ENCODE results near the gene PWWP2B. TPM values are rescaled to one million over a fixed set of nuclear protein-coding genes. Genes with fewer than 3 reads are reported as not detected.
A peak's percentile ranks its signal among the peaks of the same experiment; 100 is the strongest.

Gene PWWP2B
- total and polyA plus RNA-seq, 4 donors, result 2.0 to 8.7 (median 5.2) TPM

GRCh38 chr10:132360766-132361447, 36.1 kb upstream of the PWWP2B start:
- Histone ChIP-seq H3K4me1 (ENCODE audit: control insufficient read depth in 1 of 2, insufficient read depth in 2 of 2, low read length in 2 of 2) (no peaks in the 10 kb centered on the region), H3K27ac (ENCODE audit: low read depth in 1 of 2, low read length in 2 of 2) (no peak overlapping the region), H3K9me3 (ENCODE audit: control insufficient read depth, low read length) (no peaks in the 10 kb centered on the region), H3K27me3 (ENCODE audit: control insufficient read depth in 1 of 2, insufficient read depth in 2 of 2, low read length in 1 of 2) (no peaks in the 10 kb centered on the region), H3K4me3 (ENCODE audit: low read length in 2 of 2) (no peak overlapping the region), H3K36me3 (ENCODE audit: control insufficient read depth in 1 of 2, insufficient read depth in 2 of 2, low read length in 1 of 2) (no peaks in the 10 kb centered on the region)
- WGBS, 2 donors, result 72 to 81% methylated on average over 22 of the region's 22 CpGs
- intact Hi-C loops (cut with DNase I), result no loop called here
- DNase-seq (peak; percentile 56 to 79), ATAC-seq (ENCODE audit: low FRiP score) (no peak)

- DNase-seq (peak; percentile 38 to 69), ATAC-seq (ENCODE audit: low FRiP score) (no peak)
- Histone ChIP-seq H3K9me3 (ENCODE audit: control insufficient read depth, low read length) (no peaks in the 10 kb centered on the region), H3K36me3 (ENCODE audit: control insufficient read depth in 1 of 2, insufficient read depth in 2 of 2, low read length in 1 of 2) (peaks cover 0 to 2% of the 10 kb centered on the region in 2 donors), H3K4me1 (ENCODE audit: control insufficient read depth in 1 of 2, insufficient read depth in 2 of 2, low read length in 2 of 2) (no peaks in the 10 kb centered on the region), H3K4me3 (ENCODE audit: low read length in 2 of 2) (no peak overlapping the region), H3K27me3 (ENCODE audit: control insufficient read depth in 1 of 2, insufficient read depth in 2 of 2, low read length in 1 of 2) (no peaks in the 10 kb centered on the region), H3K27ac (ENCODE audit: low read depth in 1 of 2, low read length in 2 of 2) (no peak overlapping the region)
- WGBS, 2 donors, result 93 to 97% methylated on average over 15 of the region's 15 CpGs
- intact Hi-C loops (cut with DNase I), result no loop called here
Measured at GRCh38 chr10:132361581-132362101, 35.4 kb upstream of the PWWP2B start.

GRCh38 chr10:132362151-132362611, 34.8 kb upstream of the PWWP2B start:
- Histone ChIP-seq H3K27me3 (ENCODE audit: control insufficient read depth in 1 of 2, insufficient read depth in 2 of 2, low read length in 1 of 2) (no peaks in the 10 kb centered on the region), H3K4me3 (ENCODE audit: low read length in 2 of 2) (no peak overlapping the region), H3K9me3 (ENCODE audit: control insufficient read depth, low read length) (no peaks in the 10 kb centered on the region), H3K36me3 (ENCODE audit: control insufficient read depth in 1 of 2, insufficient read depth in 2 of 2, low read length in 1 of 2) (peaks cover 0 to 2% of the 10 kb centered on the region in 2 donors), H3K27ac (ENCODE audit: low read depth in 1 of 2, low read length in 2 of 2) (no peak overlapping the region), H3K4me1 (ENCODE audit: control insufficient read depth in 1 of 2, insufficient read depth in 2 of 2, low read length in 2 of 2) (no peaks in the 10 kb centered on the region)
- intact Hi-C loops (cut with DNase I), result no loop called here
- ATAC-seq (ENCODE audit: low FRiP score), result no peak
- WGBS, 2 donors, result 80 to 88% methylated on average over 10 to 12 of the region's 12 CpGs
- DNase-seq, result peak; percentile 35 to 69

DNA sequence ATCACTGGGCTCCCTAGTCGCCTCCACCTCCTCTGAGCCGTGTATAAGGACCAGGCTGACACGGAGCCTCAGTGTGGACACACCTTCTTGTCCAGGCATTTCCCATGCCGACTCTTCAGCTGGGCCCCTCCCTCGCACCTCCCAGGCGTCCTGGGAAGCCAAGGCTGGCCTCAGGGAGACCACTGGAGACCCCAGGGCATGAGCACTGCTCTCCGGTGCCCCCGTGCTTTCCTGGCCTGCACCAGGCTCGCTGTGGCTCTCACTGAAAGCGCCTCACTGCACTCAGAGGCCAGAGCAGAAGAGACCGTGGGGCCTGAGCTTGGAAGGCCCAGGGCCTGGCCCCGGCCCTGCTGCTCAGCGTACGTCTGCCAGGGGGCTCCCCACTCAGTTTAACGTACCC, 33.6 kb upstream of the PWWP2B start:
- peaks cover 0 to 2% of the 10 kb centered on the region in 2 donors for H3K36me3 ChIP-seq (ENCODE audit: control insufficient read depth in 1 of 2, insufficient read depth in 2 of 2, low read length in 1 of 2)
- 89 to 90% methylated on average over 15 of the region's 15 CpGs for WGBS, 2 donors
- DNase-seq (peak; percentile 24 to 62), ATAC-seq (ENCODE audit: low FRiP score) (peak; percentile 8)
- no peaks in the 10 kb centered on the region for H3K9me3 ChIP-seq (ENCODE audit: control insufficient read depth, low read length)
- no peaks in the 10 kb centered on the region for H3K27me3 ChIP-seq (ENCODE audit: control insufficient read depth in 1 of 2, insufficient read depth in 2 of 2, low read length in 1 of 2)
- no peak overlapping the region for H3K27ac ChIP-seq (ENCODE audit: low read depth in 1 of 2, low read length in 2 of 2)
- no peak overlapping the region for H3K4me3 ChIP-seq (ENCODE audit: low read length in 2 of 2)
- H3K4me1 ChIP-seq (ENCODE audit: control insufficient read depth in 1 of 2, insufficient read depth in 2 of 2, low read length in 2 of 2), result no peaks in the 10 kb centered on the region
- intact Hi-C loops (cut with DNase I), result no loop called here

DNA sequence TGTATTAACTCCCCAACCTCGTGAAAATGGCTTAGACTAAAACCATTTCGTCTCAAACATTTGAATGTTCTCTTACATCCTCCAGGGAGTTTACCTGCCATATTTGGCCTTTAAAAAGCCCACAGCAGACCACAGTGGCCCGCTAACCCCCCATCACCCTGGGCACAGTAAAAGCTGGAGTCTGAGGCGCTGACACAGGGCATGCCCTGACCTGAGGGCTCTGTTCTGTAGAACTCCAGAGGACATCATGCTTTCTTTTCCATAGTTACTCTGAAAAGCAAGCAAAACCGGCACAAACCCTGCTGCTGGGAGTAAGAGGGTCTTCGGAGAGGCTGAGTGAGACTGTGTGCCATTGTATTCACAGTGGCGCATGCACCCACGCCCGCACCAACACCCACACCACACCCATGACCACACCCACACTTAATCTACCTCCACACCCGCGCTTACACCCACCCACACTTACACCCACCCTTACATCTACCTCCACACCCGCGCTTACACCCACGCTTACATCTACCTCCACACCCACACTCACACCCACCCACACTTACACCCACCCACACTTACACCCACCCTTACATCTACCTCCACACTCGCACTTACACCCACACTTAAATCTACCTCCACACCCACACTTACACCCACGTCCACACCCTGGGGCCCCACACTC, 32.9 kb upstream of the PWWP2B start:
- 62 to 70% methylated on average over 15 to 16 of the region's 16 CpGs for WGBS, 2 donors
- DNase-seq, result peak in 1 of 2 donors; percentile 36
- Histone ChIP-seq H3K4me1 (ENCODE audit: control insufficient read depth in 1 of 2, insufficient read depth in 2 of 2, low read length in 2 of 2) (no peaks in the 10 kb centered on the region), H3K27me3 (ENCODE audit: control insufficient read depth in 1 of 2, insufficient read depth in 2 of 2, low read length in 1 of 2) (no peaks in the 10 kb centered on the region), H3K9me3 (ENCODE audit: control insufficient read depth, low read length) (no peaks in the 10 kb centered on the region), H3K4me3 (ENCODE audit: low read length in 2 of 2) (no peak overlapping the region), H3K36me3 (ENCODE audit: control insufficient read depth in 1 of 2, insufficient read depth in 2 of 2, low read length in 1 of 2) (peaks cover 0 to 2% of the 10 kb centered on the region in 2 donors), H3K27ac (ENCODE audit: low read depth in 1 of 2, low read length in 2 of 2) (no peak overlapping the region)
- peak; percentile 90 for ATAC-seq (ENCODE audit: low FRiP score)
- intact Hi-C loops (cut with DNase I), result no loop called here

- ATAC-seq (ENCODE audit: low FRiP score) (no peak), DNase-seq (peak; percentile 42 to 68)
- WGBS, 2 donors, result 62 to 85% methylated on average over 5 to 14 of the region's 14 CpGs
- intact Hi-C loops (cut with DNase I), result no loop called here
- no peaks in the 10 kb centered on the region for H3K9me3 ChIP-seq (ENCODE audit: control insufficient read depth, low read length)
- no peaks in the 10 kb centered on the region for H3K4me1 ChIP-seq (ENCODE audit: control insufficient read depth in 1 of 2, insufficient read depth in 2 of 2, low read length in 2 of 2)
- peaks cover 0 to 2% of the 10 kb centered on the region in 2 donors for H3K36me3 ChIP-seq (ENCODE audit: control insufficient read depth in 1 of 2, insufficient read depth in 2 of 2, low read length in 1 of 2)
- H3K27ac ChIP-seq (ENCODE audit: low read depth in 1 of 2, low read length in 2 of 2), result no peak overlapping the region
- H3K27me3 ChIP-seq (ENCODE audit: control insufficient read depth in 1 of 2, insufficient read depth in 2 of 2, low read length in 1 of 2), result no peaks in the 10 kb centered on the region
- H3K4me3 ChIP-seq (ENCODE audit: low read length in 2 of 2), result no peak overlapping the region
Measured at GRCh38 chr10:132364594-132364970, 32.4 kb upstream of the PWWP2B start.

GRCh38 chr10:132365102-132365501, 31.9 kb upstream of the PWWP2B start:
- H3K36me3 ChIP-seq (ENCODE audit: control insufficient read depth in 1 of 2, insufficient read depth in 2 of 2, low read length in 1 of 2), result peaks cover 0 to 2% of the 10 kb centered on the region in 2 donors
- ATAC-seq (ENCODE audit: low FRiP score), result no peak
- peak; percentile 25 to 46 for DNase-seq

DNA sequence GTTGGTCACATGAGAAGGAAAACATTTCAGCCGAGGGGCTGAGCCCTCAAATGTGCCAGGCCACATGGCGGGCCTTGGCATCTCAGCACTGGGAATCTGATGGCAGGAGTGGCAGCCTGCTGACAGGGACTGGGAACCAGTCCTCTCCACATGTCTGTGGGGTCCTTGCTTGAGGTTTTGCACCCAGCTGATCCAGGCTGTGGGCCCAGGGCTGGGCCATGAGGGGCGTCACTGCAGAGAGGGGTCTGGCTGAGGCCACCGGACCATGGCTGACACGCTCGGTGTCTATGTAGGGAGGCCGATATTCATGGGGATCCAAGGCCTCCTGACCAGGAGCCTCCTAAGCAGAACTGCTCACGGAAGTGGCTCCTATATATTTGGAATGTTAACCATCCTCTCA, 31.0 kb upstream of the PWWP2B start:
- DNase-seq, result peak in 1 of 2 donors; percentile 38
- H3K27me3 ChIP-seq (ENCODE audit: control insufficient read depth in 1 of 2, insufficient read depth in 2 of 2, low read length in 1 of 2), result no peaks in the 10 kb centered on the region
- ATAC-seq (ENCODE audit: low FRiP score), result no peak
- no peaks in the 10 kb centered on the region for H3K4me1 ChIP-seq (ENCODE audit: control insufficient read depth in 1 of 2, insufficient read depth in 2 of 2, low read length in 2 of 2)
- peaks cover 0 to 2% of the 10 kb centered on the region in 2 donors for H3K36me3 ChIP-seq (ENCODE audit: control insufficient read depth in 1 of 2, insufficient read depth in 2 of 2, low read length in 1 of 2)
- intact Hi-C loops (cut with DNase I), result no loop called here
- WGBS, 2 donors, result 95 to 96% methylated on average over 8 of the region's 8 CpGs
- no peak overlapping the region for H3K4me3 ChIP-seq (ENCODE audit: low read length in 2 of 2)
- no peak overlapping the region for H3K27ac ChIP-seq (ENCODE audit: low read depth in 1 of 2, low read length in 2 of 2)
- H3K9me3 ChIP-seq (ENCODE audit: control insufficient read depth, low read length), result no peaks in the 10 kb centered on the region

More at GRCh38 chr10:132365102-132365501, 31.9 kb upstream of the PWWP2B start:
- Histone ChIP-seq H3K27ac (ENCODE audit: low read depth in 1 of 2, low read length in 2 of 2) (no peak overlapping the region), H3K9me3 (ENCODE audit: control insufficient read depth, low read length) (no peaks in the 10 kb centered on the region), H3K4me3 (ENCODE audit: low read length in 2 of 2) (no peak overlapping the region), H3K27me3 (ENCODE audit: control insufficient read depth in 1 of 2, insufficient read depth in 2 of 2, low read length in 1 of 2) (no peaks in the 10 kb centered on the region), H3K4me1 (ENCODE audit: control insufficient read depth in 1 of 2, insufficient read depth in 2 of 2, low read length in 2 of 2) (no peaks in the 10 kb centered on the region)
- 93 to 98% methylated on average over 9 of the region's 9 CpGs for WGBS, 2 donors
- intact Hi-C loops (cut with DNase I), result no loop called here
